A673 (cell line): Measurements from ENCODE around the gene NFIC. TPM values are rescaled to one million over a fixed set of nuclear protein-coding genes. Genes with fewer than 3 reads are reported as not detected.

Source experiments
- BruUV-seq: library from RNA; stranded (reverse); fragments of 400-500 nt; replicated peaks from 2 replicates; lab custom pipeline; 2021; lab: Mats Ljungman, UMichigan
- CTCF ChIA-PET: fragments of 300-600 bp; sonication (Branson Sonifier 250); formaldehyde crosslinking; loops from one replicate; lab custom pipeline; 2022; ENCODE audit warnings: antibody characterized with exemption; lab: Charles Lee
- POLR2A ChIA-PET: fragments of 300-600 bp; sonication (Branson Sonifier 250); formaldehyde crosslinking; loops from one replicate; lab custom pipeline; 2022; ENCODE audit warnings: antibody characterized with exemption; ENCODE audit not compliant: low non-redundant PET; lab: Charles Lee
- DNase-seq: peaks from one replicate; pipeline ENCODE4 v3.0.0-alpha.2; 2015; ENCODE audit warnings: low spot score
- H3K27ac ChIP-seq: fragments of 200-600 bp; sonication (generic); 2 replicates; pipeline ENCODE4 v1.5.1; 2016; ENCODE audit warnings: mixed run types, low read depth, mild to moderate bottlenecking, mixed read lengths, antibody characterized with exemption, low read length; ENCODE audit not compliant: poor library complexity, severe bottlenecking
- H3K27me3 ChIP-seq: fragments of 200-600 bp; sonication (generic); replicated peaks from 2 replicates; pipeline ENCODE4 v1.6.1; 2017; ENCODE audit warnings: mixed run types, low read depth, mild to moderate bottlenecking, mixed read lengths, antibody characterized with exemption, low read length; ENCODE audit not compliant: insufficient read depth, poor library complexity
- H3K36me3 ChIP-seq: fragments of 200-600 bp; sonication (generic); 2 replicates; pipeline ENCODE4 v1.6.1; 2016; ENCODE audit warnings: mixed run types, mild to moderate bottlenecking, mixed read lengths, antibody characterized with exemption, low read length; ENCODE audit not compliant: insufficient read depth, poor library complexity, severe bottlenecking
- H3K4me1 ChIP-seq: fragments of 200-600 bp; sonication (generic); 2 replicates; pipeline ENCODE4 v1.6.1; 2017; ENCODE audit warnings: mixed run types, mild to moderate bottlenecking, mixed read lengths, antibody characterized with exemption, low read length; ENCODE audit not compliant: insufficient read depth, poor library complexity, severe bottlenecking
- H3K4me3 ChIP-seq: fragments of 200-600 bp; sonication (generic); 2 replicates; pipeline ENCODE4 v1.5.1; 2016; ENCODE audit warnings: low read depth, mixed run types, mild to moderate bottlenecking, mixed read lengths, low read length; ENCODE audit not compliant: poor library complexity, severe bottlenecking
- H3K9me3 ChIP-seq: fragments of 200-600 bp; sonication (generic); 2 replicates; pipeline ENCODE4 v1.6.1; 2016; ENCODE audit warnings: mixed run types, low read depth, mild to moderate bottlenecking, mixed read lengths, antibody characterized with exemption, low read length; ENCODE audit not compliant: poor library complexity, severe bottlenecking
- EZH2 ChIP-seq: fragments of 200-600 bp; sonication (generic); IDR thresholded peaks from 2 replicates; pipeline ENCODE4 v1.6.1; 2017; ENCODE audit warnings: borderline replicate concordance, low read depth, mild to moderate bottlenecking, mixed read lengths, antibody characterized with exemption, low read length; ENCODE audit not compliant: poor library complexity, severe bottlenecking
- intact Hi-C: fragments of 100-400 bp; cut with micrococcal nuclease; formaldehyde crosslinking; loops from one replicate; pipeline ENCODE4 v1.10.0; 2022; ENCODE audit not compliant: unreplicated experiment
- total RNA-seq: library from RNA; stranded (reverse); gene quantifications from 2 replicates; pipeline ENCODE4 v1.2.3, GENCODE V29; 2021
- TF ChIP-seq, protein P1 (sequence below): fragments of 300-800, 200-600 bp; sonication (generic); conservative IDR thresholded peaks from 2 replicates; pipeline ENCODE4 v1.5.1; 2017; ENCODE audit warnings: low read depth, mild to moderate bottlenecking, antibody characterized with exemption, low read length, moderate library complexity, mixed read lengths

Gene NFIC
- total RNA-seq, 1 experiment from 2014 or later = 112 TPM

DNA sequence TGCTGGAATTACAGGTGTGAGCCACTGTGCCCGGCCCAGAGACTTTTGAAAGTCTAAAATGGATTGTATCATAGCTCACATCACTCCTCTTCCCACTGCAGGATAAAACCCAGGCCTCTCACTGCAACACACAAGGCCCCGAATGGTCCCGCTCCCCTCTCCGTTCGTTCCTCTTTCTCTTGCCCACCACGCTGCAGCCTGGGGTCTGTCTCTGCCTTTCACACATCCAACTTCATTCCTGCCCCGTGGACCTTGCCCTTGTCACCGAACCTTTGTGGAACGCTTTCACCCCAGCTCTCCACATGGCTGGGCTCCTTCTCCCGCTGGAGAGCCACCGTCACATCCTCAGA, 42.6 kb downstream of the NFIC start:
- TF ChIP-seq, protein P1, sequence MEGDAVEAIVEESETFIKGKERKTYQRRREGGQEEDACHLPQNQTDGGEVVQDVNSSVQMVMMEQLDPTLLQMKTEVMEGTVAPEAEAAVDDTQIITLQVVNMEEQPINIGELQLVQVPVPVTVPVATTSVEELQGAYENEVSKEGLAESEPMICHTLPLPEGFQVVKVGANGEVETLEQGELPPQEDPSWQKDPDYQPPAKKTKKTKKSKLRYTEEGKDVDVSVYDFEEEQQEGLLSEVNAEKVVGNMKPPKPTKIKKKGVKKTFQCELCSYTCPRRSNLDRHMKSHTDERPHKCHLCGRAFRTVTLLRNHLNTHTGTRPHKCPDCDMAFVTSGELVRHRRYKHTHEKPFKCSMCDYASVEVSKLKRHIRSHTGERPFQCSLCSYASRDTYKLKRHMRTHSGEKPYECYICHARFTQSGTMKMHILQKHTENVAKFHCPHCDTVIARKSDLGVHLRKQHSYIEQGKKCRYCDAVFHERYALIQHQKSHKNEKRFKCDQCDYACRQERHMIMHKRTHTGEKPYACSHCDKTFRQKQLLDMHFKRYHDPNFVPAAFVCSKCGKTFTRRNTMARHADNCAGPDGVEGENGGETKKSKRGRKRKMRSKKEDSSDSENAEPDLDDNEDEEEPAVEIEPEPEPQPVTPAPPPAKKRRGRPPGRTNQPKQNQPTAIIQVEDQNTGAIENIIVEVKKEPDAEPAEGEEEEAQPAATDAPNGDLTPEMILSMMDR = no peak
- no peak for TF ChIP-seq EZH2
- no peak for DNase-seq
- Histone ChIP-seq H3K4me1 (peaks cover 21% of the 10 kb centered on the region), H3K36me3 (no peaks in the 10 kb centered on the region), H3K4me3 (no peak overlapping the region), H3K9me3 (no peaks in the 10 kb centered on the region), H3K27ac (no peak overlapping the region), H3K27me3 (no peaks in the 10 kb centered on the region)
- CTCF ChIA-PET = no interaction called here
- BruUV-seq = no TSS peak
- intact Hi-C loops = no loop called here
- POLR2A ChIA-PET = no interaction called here

GRCh38 chr19:3409346-3410064, 43.1 kb downstream of the NFIC start:
- intact Hi-C loops = no loop called here
- ChIA-PET POLR2A (no interaction called here), CTCF (no interaction called here)
- Histone ChIP-seq H3K4me3 (no peak overlapping the region), H3K36me3 (no peaks in the 10 kb centered on the region), H3K27ac (no peak overlapping the region), H3K27me3 (no peaks in the 10 kb centered on the region), H3K4me1 (peaks cover 15% of the 10 kb centered on the region), H3K9me3 (no peaks in the 10 kb centered on the region)
- no TSS peak for BruUV-seq
- TF ChIP-seq, protein P1 = no peak
- TF ChIP-seq EZH2 = no peak
- DNase-seq = no peak

DNA sequence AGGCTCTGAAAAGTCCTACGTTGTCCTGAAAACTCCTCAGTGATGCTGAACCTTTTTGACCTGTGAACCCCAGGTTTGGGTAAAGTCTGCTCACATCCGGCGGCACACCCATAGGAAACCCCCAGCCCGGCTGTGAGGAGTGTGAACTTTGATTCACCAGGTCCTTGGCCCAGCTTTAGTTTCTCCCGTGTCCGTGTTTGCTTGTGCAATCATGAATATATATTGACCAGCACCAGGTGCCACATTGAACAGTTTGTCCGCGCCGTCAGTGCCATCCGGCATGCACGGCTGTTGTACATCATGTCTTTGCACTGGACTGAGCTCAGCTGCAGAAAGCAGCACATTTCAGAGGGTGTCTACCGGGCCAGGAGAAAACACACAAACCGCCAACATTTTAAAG, 45.3 kb downstream of the NFIC start:
- CTCF ChIA-PET = no interaction called here
- intact Hi-C loops = no loop called here
- DNase-seq = no peak
- no peaks in the 10 kb centered on the region for H3K36me3 ChIP-seq
- H3K27me3 ChIP-seq = no peaks in the 10 kb centered on the region
- no peak for TF ChIP-seq EZH2
- TF ChIP-seq, protein P1 = no peak
- H3K4me1 ChIP-seq = peaks cover 10% of the 10 kb centered on the region
- POLR2A ChIA-PET = no interaction called here
- no peaks in the 10 kb centered on the region for H3K9me3 ChIP-seq
- no peak overlapping the region for H3K4me3 ChIP-seq
- BruUV-seq = no TSS peak
- peak overlapping the region; percentile 47 for H3K27ac ChIP-seq
